CD8-positive, alpha-beta memory T cell (primary cell): ENCODE data around the gene ATAD1. TPM values are rescaled to one million over a fixed set of nuclear protein-coding genes. Genes with fewer than 3 reads are reported as not detected.

ENCODE experiments used
- CTCF ChIA-PET: fragments of 350-600 bp; sonication (Branson Sonifier 250); formaldehyde crosslinking; loops from one replicate; lab custom pipeline; 2021; ENCODE audit warnings: antibody characterized with exemption; lab: Charles Lee
- POLR2A ChIA-PET: fragments of 350-600 bp; sonication (Branson Sonifier 250); formaldehyde crosslinking; loops from one replicate; lab custom pipeline; 2021; ENCODE audit warnings: antibody characterized with exemption; lab: Charles Lee
- DNase-seq, 5 donors: peaks; one replicate each; pipeline versions ENCODE4 v3.0.0 to v3.0.0-alpha.2; 2020 to 2022; ENCODE audit warnings: mixed read lengths in 1 of 5
- H3K27ac ChIP-seq: one replicate; pipeline ENCODE4 v1.7.0; 2013; ENCODE audit warnings: low read depth, mild to moderate bottlenecking, low read length, moderate library complexity
- H3K27me3 ChIP-seq: 2 replicates; pipeline ENCODE4 v1.7.0; 2013; ENCODE audit warnings: low read length, mild to moderate bottlenecking; ENCODE audit not compliant: insufficient read depth, poor library complexity, severe bottlenecking
- H3K36me3 ChIP-seq: 2 replicates; pipeline ENCODE4 v1.7.0; 2013; ENCODE audit warnings: mild to moderate bottlenecking, low read length, moderate library complexity; ENCODE audit not compliant: insufficient read depth
- H3K4me1 ChIP-seq: 2 replicates; pipeline ENCODE4 v1.7.0; 2013; ENCODE audit warnings: mild to moderate bottlenecking, low read length, moderate library complexity; ENCODE audit not compliant: insufficient read depth
- H3K4me3 ChIP-seq: 2 replicates; pipeline ENCODE4 v1.7.0; 2013; ENCODE audit warnings: mild to moderate bottlenecking, low read length
- H3K9me3 ChIP-seq: 2 replicates; pipeline ENCODE4 v1.7.0; 2013; ENCODE audit warnings: mild to moderate bottlenecking, low read length
- H3K27ac Mint-ChIP-seq, 8 donors: one replicate each; pipeline ENCODE4 v1.8.0; 2020 to 2021; ENCODE audit warnings: mixed read lengths in 8 of 8, mild to moderate bottlenecking in 6 of 8, inconsistent platforms in 3 of 8, moderate library complexity in 3 of 8
- H3K27me3 Mint-ChIP-seq, 2 donors: one replicate each; pipeline ENCODE4 v1.8.0; 2020 to 2021; ENCODE audit warnings: mixed read lengths in 2 of 2, mild to moderate bottlenecking in 1 of 2, moderate library complexity in 1 of 2
- H3K36me3 Mint-ChIP-seq, 3 donors: one replicate each; pipeline ENCODE4 v1.8.0; 2020 to 2021; ENCODE audit warnings: mixed read lengths in 3 of 3, inconsistent platforms in 1 of 3, mild to moderate bottlenecking in 1 of 3
- H3K4me1 Mint-ChIP-seq, 3 donors: one replicate each; pipeline ENCODE4 v1.8.0; 2020 to 2021; ENCODE audit warnings: mixed read lengths in 3 of 3, inconsistent platforms in 1 of 3, mild to moderate bottlenecking in 1 of 3
- H3K4me3 Mint-ChIP-seq, 7 donors: one replicate each; pipeline ENCODE4 v1.8.0; 2020 to 2021; ENCODE audit warnings: mixed read lengths in 7 of 7, mild to moderate bottlenecking in 6 of 7, moderate library complexity in 4 of 7, inconsistent platforms in 2 of 7
- H3K9me3 Mint-ChIP-seq, 5 donors: one replicate each; pipeline ENCODE4 v1.8.0; 2020 to 2022; ENCODE audit warnings: mixed read lengths in 5 of 5, mild to moderate bottlenecking in 3 of 5, moderate library complexity in 2 of 5, inconsistent platforms in 1 of 5
- polyA plus RNA-seq: library from polyadenylated mRNA; unstranded; fragments of 300-500 nt; fragmentation: Illumina TruSeq; gene quantifications from one replicate; pipeline ENCODE4 v1.2.3, GENCODE V29; 2021
- total RNA-seq, 2 experiments: library from RNA; stranded (reverse); gene quantifications; one replicate each; pipeline ENCODE4 v1.2.3, GENCODE V29; 2021

Gene ATAD1
- total and polyA plus RNA-seq, 3 experiments from 2014 or later = 47.2 to 62.3 (median 60.7) TPM

DNA sequence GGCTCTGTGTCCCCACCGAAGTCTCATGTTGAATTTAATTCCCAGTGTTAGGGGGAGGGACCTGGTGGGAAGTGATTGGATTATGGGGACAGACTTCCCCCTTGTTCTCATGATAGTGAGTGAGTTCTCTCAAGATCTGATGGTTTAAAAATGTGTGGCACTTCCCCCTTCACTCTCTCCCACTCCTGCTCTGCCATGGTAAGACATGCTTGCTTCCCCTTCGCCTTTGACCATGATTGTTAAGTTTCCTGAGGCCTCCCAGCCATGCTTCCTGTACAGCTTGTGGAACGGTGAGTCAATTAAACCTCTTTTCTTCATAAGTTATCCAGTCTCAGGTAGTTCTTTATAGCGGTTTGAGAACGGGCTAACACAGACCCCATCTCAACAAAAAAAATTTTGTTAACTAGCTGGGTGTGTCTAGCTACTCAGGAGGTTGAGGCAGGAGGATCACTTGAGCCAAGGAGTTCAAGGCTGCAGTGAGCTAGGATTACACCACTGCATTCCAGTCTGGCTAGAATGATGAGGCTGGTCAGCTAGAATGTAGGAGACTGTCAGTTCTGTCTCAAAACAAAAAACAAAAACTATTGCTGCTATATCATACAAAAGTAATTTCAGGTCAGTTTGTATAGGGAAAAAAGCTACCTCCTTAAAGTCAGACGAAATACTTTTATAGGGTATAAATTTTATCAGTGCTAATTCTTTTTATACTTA is 57.7 kb downstream of the ATAD1 start:
- Histone ChIP-seq H3K27ac (no peak overlapping the region), H3K4me3 (no peak overlapping the region), H3K27me3 (no peaks in the 10 kb centered on the region), H3K36me3 (peaks cover 8% of the 10 kb centered on the region), H3K9me3 (no peaks in the 10 kb centered on the region), H3K4me1 (no peaks in the 10 kb centered on the region)
- DNase-seq = no peak
- Mint-ChIP-seq H3K27me3 (no peaks in the 10 kb centered on the region), H3K9me3 (no peaks in the 10 kb centered on the region), H3K27ac (peak overlapping the region in 2 of 8 donors; percentile 64 to 66), H3K4me3 (no peak overlapping the region), H3K4me1 (peaks cover 2 to 22% (median 12%) of the 10 kb centered on the region in 3 donors), H3K36me3 (peaks cover 6 to 64% (median 21%) of the 10 kb centered on the region in 3 donors)
- POLR2A ChIA-PET = no interaction called here
- CTCF ChIA-PET = interaction anchor here (1.9 kb wide), 1 partner anchor 10 kb away, joined by 5 read pairs; no protein-coding TSS in a partner anchor

DNA sequence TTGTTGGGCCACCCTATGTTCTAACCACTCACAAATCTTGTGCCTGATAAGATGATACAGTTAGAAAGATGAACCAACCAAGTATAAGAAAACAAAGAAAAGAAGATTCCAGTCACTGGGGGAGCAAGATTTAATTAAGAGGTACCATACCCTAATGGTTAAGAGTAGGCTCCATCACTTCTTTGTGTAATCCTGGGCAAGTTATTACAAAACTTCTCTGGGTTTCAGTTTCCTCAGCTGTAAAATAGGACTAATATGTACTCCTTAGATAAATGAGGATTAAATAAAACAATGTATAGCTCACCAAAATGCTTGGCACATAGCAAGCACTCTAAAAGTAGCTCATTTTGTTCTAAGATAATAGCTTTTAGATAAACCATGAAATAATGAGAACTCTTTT is 58.5 kb downstream of the ATAD1 start:
- peaks cover 2 to 15% (median 12%) of the 10 kb centered on the region in 3 donors for H3K4me1 Mint-ChIP-seq
- Histone ChIP-seq H3K27me3 (no peaks in the 10 kb centered on the region), H3K4me1 (no peaks in the 10 kb centered on the region), H3K4me3 (no peak overlapping the region), H3K27ac (no peak overlapping the region), H3K36me3 (peaks cover 8% of the 10 kb centered on the region), H3K9me3 (no peaks in the 10 kb centered on the region)
- DNase-seq = no peak
- CTCF ChIA-PET = interaction anchor here (1.9 kb wide), 1 partner anchor 9 kb away, joined by 5 read pairs; no protein-coding TSS in a partner anchor
- POLR2A ChIA-PET = no interaction called here
- no peak overlapping the region for H3K4me3 Mint-ChIP-seq
- no peaks in the 10 kb centered on the region for H3K27me3 Mint-ChIP-seq
- H3K27ac Mint-ChIP-seq = peak overlapping the region in 2 of 8 donors; percentile 47 to 85
- H3K36me3 Mint-ChIP-seq = peaks cover 0 to 65% (median 17%) of the 10 kb centered on the region in 3 donors
- H3K9me3 Mint-ChIP-seq = no peaks in the 10 kb centered on the region

DNA sequence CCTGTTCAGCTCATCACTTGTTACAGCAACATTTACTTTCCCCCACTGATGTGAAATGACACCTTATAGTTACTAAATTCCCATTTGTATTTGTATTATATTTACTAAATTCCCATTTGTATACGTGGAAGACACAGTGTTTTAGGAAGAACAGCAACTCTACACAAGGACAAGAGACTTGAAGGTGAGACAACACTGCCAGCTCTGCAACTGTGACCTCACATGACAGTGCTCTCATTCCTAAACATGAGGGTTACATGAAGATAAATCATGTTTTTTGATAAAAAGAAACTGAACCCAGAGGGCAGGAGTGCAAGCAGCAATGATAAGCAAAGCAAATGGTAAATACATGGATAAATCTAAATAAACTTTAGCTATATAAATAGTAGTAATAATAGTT is 60.3 kb downstream of the ATAD1 start:
- Histone ChIP-seq H3K4me3 (no peak overlapping the region), H3K27me3 (no peaks in the 10 kb centered on the region), H3K4me1 (no peaks in the 10 kb centered on the region), H3K27ac (no peak overlapping the region), H3K9me3 (no peaks in the 10 kb centered on the region), H3K36me3 (peaks cover 8% of the 10 kb centered on the region)
- no peak for DNase-seq
- no peaks in the 10 kb centered on the region for H3K27me3 Mint-ChIP-seq
- ChIA-PET POLR2A (no interaction called here), CTCF (interaction anchor here (1.3 kb wide), 1 partner anchor 11 kb away, joined by 4 read pairs; no protein-coding TSS in a partner anchor)
- H3K4me1 Mint-ChIP-seq = peaks cover 2 to 15% (median 15%) of the 10 kb centered on the region in 3 donors
- no peak overlapping the region for H3K4me3 Mint-ChIP-seq
- H3K9me3 Mint-ChIP-seq = no peaks in the 10 kb centered on the region
- H3K36me3 Mint-ChIP-seq = peaks cover 0 to 65% (median 18%) of the 10 kb centered on the region in 3 donors
- no peak overlapping the region for H3K27ac Mint-ChIP-seq

- DNase-seq = no peak
- H3K36me3 ChIP-seq = peaks cover 8% of the 10 kb centered on the region
- Mint-ChIP-seq H3K4me1 (peaks cover 5 to 12% (median 8%) of the 10 kb centered on the region in 3 donors), H3K36me3 (peaks cover 0 to 51% (median 13%) of the 10 kb centered on the region in 3 donors), H3K27me3 (no peaks in the 10 kb centered on the region), H3K4me3 (no peak overlapping the region), H3K9me3 (no peaks in the 10 kb centered on the region), H3K27ac (peak overlapping the region in 2 of 8 donors; percentile 7 to 52)
- ChIA-PET POLR2A (no interaction called here), CTCF (interaction anchor here (0.9 kb wide), 1 partner anchor 18 kb away, joined by 3 read pairs; no protein-coding TSS in a partner anchor)
- no peak overlapping the region for H3K27ac ChIP-seq
- no peaks in the 10 kb centered on the region for H3K4me1 ChIP-seq
- no peak overlapping the region for H3K4me3 ChIP-seq
- no peaks in the 10 kb centered on the region for H3K27me3 ChIP-seq
- no peaks in the 10 kb centered on the region for H3K9me3 ChIP-seq
These were observed 63.8 kb downstream of the ATAD1 start for GRCh38 chr10:87753995-87754866.

GRCh38 chr10:87752566-87752965 is 65.5 kb downstream of the ATAD1 start:
- no peaks in the 10 kb centered on the region for H3K9me3 ChIP-seq
- no peaks in the 10 kb centered on the region for H3K27me3 ChIP-seq
- Mint-ChIP-seq H3K27me3 (no peaks in the 10 kb centered on the region), H3K4me1 (peaks cover 0 to 9% (median 7%) of the 10 kb centered on the region in 3 donors), H3K36me3 (peaks cover 0 to 45% (median 8%) of the 10 kb centered on the region in 3 donors), H3K27ac (peak overlapping the region in 2 of 8 donors; percentile 32 to 47), H3K4me3 (no peak overlapping the region), H3K9me3 (no peaks in the 10 kb centered on the region)
- no peak overlapping the region for H3K4me3 ChIP-seq
- peaks cover 8% of the 10 kb centered on the region for H3K36me3 ChIP-seq
- no peak for DNase-seq
- POLR2A ChIA-PET = no interaction called here
- no peak overlapping the region for H3K27ac ChIP-seq
- CTCF ChIA-PET = no interaction called here
- H3K4me1 ChIP-seq = no peaks in the 10 kb centered on the region

DNA sequence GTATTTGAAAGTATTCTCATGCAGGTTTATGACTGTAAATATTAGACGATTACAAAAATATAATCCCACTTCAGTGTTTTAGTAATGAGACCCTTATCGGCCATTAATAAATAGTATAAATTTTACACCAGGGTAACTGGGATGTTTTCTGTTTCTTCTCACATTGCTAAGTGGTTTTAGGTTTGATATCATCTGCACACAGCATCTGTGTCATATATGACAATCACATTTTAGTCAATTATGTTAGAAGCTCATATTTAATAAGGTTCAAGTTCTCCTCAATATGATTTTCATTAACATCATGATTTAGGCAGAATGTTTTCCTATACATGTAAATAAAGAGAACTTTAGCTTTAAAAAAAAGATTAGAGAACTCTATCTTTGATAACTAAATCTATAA is 66.8 kb downstream of the ATAD1 start:
- DNase-seq = no peak
- no peak overlapping the region for H3K27ac ChIP-seq
- ChIA-PET POLR2A (no interaction called here), CTCF (interaction anchor here (1.2 to 1.3 kb wide), 2 partner anchors 9 to 18 kb away, joined by 3 to 5 read pairs; no protein-coding TSS in a partner anchor)
- no peaks in the 10 kb centered on the region for H3K9me3 ChIP-seq
- no peaks in the 10 kb centered on the region for H3K27me3 ChIP-seq
- peaks cover 6% of the 10 kb centered on the region for H3K36me3 ChIP-seq
- H3K4me3 ChIP-seq = no peak overlapping the region
- H3K27me3 Mint-ChIP-seq = no peaks in the 10 kb centered on the region
- no peak overlapping the region for H3K4me3 Mint-ChIP-seq
- H3K27ac Mint-ChIP-seq = no peak overlapping the region
- H3K36me3 Mint-ChIP-seq = peaks cover 0 to 41% (median 6%) of the 10 kb centered on the region in 3 donors
- H3K9me3 Mint-ChIP-seq = no peaks in the 10 kb centered on the region
- no peaks in the 10 kb centered on the region for H3K4me1 ChIP-seq
- H3K4me1 Mint-ChIP-seq = peaks cover 0 to 9% (median 6%) of the 10 kb centered on the region in 3 donors

- DNase-seq = no peak
- ChIA-PET CTCF (interaction anchor here (1.3 kb wide), 1 partner anchor 9 kb away, joined by 5 read pairs; no protein-coding TSS in a partner anchor), POLR2A (no interaction called here)
- no peak overlapping the region for H3K4me3 ChIP-seq
- no peaks in the 10 kb centered on the region for H3K27me3 ChIP-seq
- H3K4me1 Mint-ChIP-seq = peaks cover 0 to 9% (median 6%) of the 10 kb centered on the region in 3 donors
- no peaks in the 10 kb centered on the region for H3K27me3 Mint-ChIP-seq
- H3K36me3 Mint-ChIP-seq = peaks cover 0 to 36% (median 5%) of the 10 kb centered on the region in 3 donors
- H3K4me3 Mint-ChIP-seq = no peak overlapping the region
- H3K9me3 ChIP-seq = no peaks in the 10 kb centered on the region
- H3K27ac ChIP-seq = no peak overlapping the region
- H3K4me1 ChIP-seq = no peaks in the 10 kb centered on the region
- peaks cover 1% of the 10 kb centered on the region for H3K36me3 ChIP-seq
- peak overlapping the region in 1 of 8 donors; percentile 24 for H3K27ac Mint-ChIP-seq
- no peaks in the 10 kb centered on the region for H3K9me3 Mint-ChIP-seq
These were observed 67.2 kb downstream of the ATAD1 start for GRCh38 chr10:87750817-87751216.
